GM12878 (cell line): ENCODE measurements around the gene PKD1L1. TPM values are rescaled to one million over a fixed set of nuclear protein-coding genes. Genes with fewer than 3 reads are reported as not detected.

ENCODE experiments used
- BMI1 ChIP-seq: fragments of 450-650 bp; IDR thresholded peaks from 2 replicates; pipeline ENCODE4 v1.6.1; 2016; ENCODE audit warnings: mild to moderate bottlenecking, moderate library complexity, borderline replicate concordance
- CBFB ChIP-seq: IDR thresholded peaks from 2 replicates; pipeline ENCODE4 v1.6.1; 2016; ENCODE audit warnings: antibody characterized with exemption, low read depth
- CBX5 ChIP-seq: sonication (generic); IDR thresholded peaks from 2 replicates; pipeline ENCODE4 v1.6.1; 2016; ENCODE audit warnings: low read depth, moderate library complexity, mild to moderate bottlenecking, inconsistent platforms
- EED ChIP-seq: sonication (generic); IDR thresholded peaks from 2 replicates; pipeline ENCODE4 v1.6.1; 2016; ENCODE audit warnings: antibody characterized with exemption, low read depth
- EGR1 ChIP-seq, 2 experiments: IDR thresholded peaks; 1 replicate in 1 of 2; 2 replicates in 1 of 2; pipeline ENCODE4 v1.6.1; 2011 to 2012; ENCODE audit warnings: low read depth in 2 of 2, low read length in 2 of 2, borderline replicate concordance in 1 of 2, mild to moderate bottlenecking in 1 of 2, moderate library complexity in 1 of 2
- KLF5 ChIP-seq: fragments of 450-650 bp; IDR thresholded peaks from 2 replicates; pipeline ENCODE4 v1.6.1; 2014; ENCODE audit warnings: mild to moderate bottlenecking; ENCODE audit not compliant: partially characterized antibody
- NFXL1 ChIP-seq: fragments of 450-650 bp; IDR thresholded peaks from 2 replicates; pipeline ENCODE4 v1.6.1; 2017; ENCODE audit warnings: antibody characterized with exemption, mild to moderate bottlenecking, borderline replicate concordance
- RAD51 ChIP-seq: fragments of 450-650 bp; IDR thresholded peaks from 2 replicates; pipeline ENCODE4 v1.6.1; 2016; ENCODE audit warnings: moderate library complexity, mild to moderate bottlenecking, inconsistent platforms
- SMARCA5 ChIP-seq: fragments of 450-650 bp; IDR thresholded peaks from 2 replicates; pipeline ENCODE4 v1.6.1; 2017; ENCODE audit warnings: mild to moderate bottlenecking
- SREBF1 ChIP-seq: IDR thresholded peaks from 2 replicates; pipeline ENCODE4 v1.6.1; 2012; ENCODE audit warnings: mild to moderate bottlenecking, low read length
- TARDBP ChIP-seq: IDR thresholded peaks from 2 replicates; pipeline ENCODE4 v1.6.1; 2016; ENCODE audit warnings: borderline replicate concordance
- TCF7 ChIP-seq: IDR thresholded peaks from 2 replicates; pipeline ENCODE4 v1.6.1; 2014; ENCODE audit warnings: antibody characterized with exemption, borderline replicate concordance
- YBX1 ChIP-seq: fragments of 450-650 bp; IDR thresholded peaks from 2 replicates; pipeline ENCODE4 v1.6.1; 2016; ENCODE audit warnings: antibody characterized with exemption
- ZNF217 ChIP-seq: fragments of 450-650 bp; IDR thresholded peaks from 2 replicates; pipeline ENCODE4 v1.6.1; 2017; ENCODE audit warnings: antibody characterized with exemption, mild to moderate bottlenecking
- polyA plus RNA-seq, 11 experiments: library from polyadenylated mRNA; depleted of rRNA in 4 of 11; unstranded in 6 of 11; stranded (reverse) in 5 of 11; fragments of >200 nt; fragmentation: Nextera tagmentation in 4 of 11; fragmentation: Illumina TruSeq in 1 of 11; extraction: Ambion mirVana in 4 of 11; extraction: Trizol in 1 of 11; gene quantifications; 1 replicate in 1 of 11; 2 replicates in 10 of 11; pipeline versions ENCODE4 v1.2.1 to v1.2.3, GENCODE V29; 2011 to 2016; ENCODE audit warnings: inconsistent platforms in 2 of 11, missing spikeins in 2 of 11, low read depth in 1 of 11
- total RNA-seq, 4 experiments: library from RNA; depleted of rRNA in 3 of 4; stranded (reverse); fragments of >200 nt in 3 of 4; fragmentation: Illumina TruSeq in 1 of 4; extraction: Trizol in 1 of 4; gene quantifications; 2 replicates each; pipeline versions ENCODE4 v1.2.1 to v1.2.3, GENCODE V29; 2013 to 2021
- TF ChIP-seq, protein P1 (sequence below): IDR thresholded peaks from 2 replicates; pipeline ENCODE4 v1.6.1; 2012; ENCODE audit warnings: mild to moderate bottlenecking, low read depth, low read length
- TF ChIP-seq, protein P2 (sequence below): fragments of 450-650 bp; conservative IDR thresholded peaks from 2 replicates; pipeline ENCODE4 v1.6.1; 2017; ENCODE audit warnings: mild to moderate bottlenecking, moderate library complexity
- TF ChIP-seq, protein P3 (sequence below): fragments of 450-650 bp; formaldehyde crosslinking; IDR thresholded peaks from 2 replicates; pipeline ENCODE4 v1.4.0; 2020; ENCODE audit warnings: mild to moderate bottlenecking, moderate library complexity
- TF ChIP-seq, protein P4 (sequence below): fragments of 450-650 bp; IDR thresholded peaks from 2 replicates; pipeline ENCODE4 v1.6.1; 2014; ENCODE audit warnings: mild to moderate bottlenecking
- TF ChIP-seq, protein P5 (sequence below): fragments of 150-350 bp; IDR thresholded peaks from 2 replicates; pipeline ENCODE4 v1.6.1; 2014; ENCODE audit warnings: mild to moderate bottlenecking, low read depth, low read length

Gene PKD1L1
- total and polyA plus RNA-seq, 10 of the 15 experiments (the other 5 are each of a cell fraction or from before 2014, with no cell fraction given), result under 0.01 to 0.05 (median 0.02) TPM; not detected in 3

DNA sequence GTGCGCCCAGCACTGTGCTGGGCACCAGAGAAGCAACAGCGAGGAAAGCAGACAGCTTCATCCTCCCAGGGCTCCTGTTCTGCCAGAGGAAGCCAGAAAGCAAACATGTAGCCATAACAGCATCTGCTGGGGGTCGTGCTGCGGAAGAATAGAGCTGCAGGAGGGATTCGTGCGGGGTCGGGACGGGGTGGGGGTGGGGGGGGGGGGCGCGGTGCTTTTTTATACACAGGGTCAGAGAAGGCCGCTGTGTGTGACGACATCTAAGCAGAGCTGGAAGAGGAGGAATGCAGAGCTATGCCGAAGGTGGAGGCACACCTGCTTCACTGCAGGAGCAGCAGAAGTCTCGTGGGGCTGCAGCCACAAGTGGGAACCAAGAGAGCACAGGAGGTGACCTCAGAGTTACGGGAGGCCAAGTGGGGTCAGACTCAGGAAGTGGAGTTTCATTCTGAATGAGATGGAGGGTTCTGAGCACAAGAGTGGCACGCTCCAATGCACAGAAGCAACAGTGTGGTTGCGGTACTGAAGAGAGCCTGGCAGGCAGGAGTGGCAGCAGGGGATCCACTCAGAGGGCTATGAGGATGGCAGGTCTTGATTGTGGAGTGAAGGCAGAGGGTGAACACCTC, 11.1 kb downstream of the PKD1L1 start (continued):
- TF ChIP-seq SMARCA5, result no peak
- TF ChIP-seq YBX1, result no peak
- peak; percentile 86 for TF ChIP-seq TARDBP
- peak; percentile 97 for TF ChIP-seq CBFB
- TF ChIP-seq, protein P1, sequence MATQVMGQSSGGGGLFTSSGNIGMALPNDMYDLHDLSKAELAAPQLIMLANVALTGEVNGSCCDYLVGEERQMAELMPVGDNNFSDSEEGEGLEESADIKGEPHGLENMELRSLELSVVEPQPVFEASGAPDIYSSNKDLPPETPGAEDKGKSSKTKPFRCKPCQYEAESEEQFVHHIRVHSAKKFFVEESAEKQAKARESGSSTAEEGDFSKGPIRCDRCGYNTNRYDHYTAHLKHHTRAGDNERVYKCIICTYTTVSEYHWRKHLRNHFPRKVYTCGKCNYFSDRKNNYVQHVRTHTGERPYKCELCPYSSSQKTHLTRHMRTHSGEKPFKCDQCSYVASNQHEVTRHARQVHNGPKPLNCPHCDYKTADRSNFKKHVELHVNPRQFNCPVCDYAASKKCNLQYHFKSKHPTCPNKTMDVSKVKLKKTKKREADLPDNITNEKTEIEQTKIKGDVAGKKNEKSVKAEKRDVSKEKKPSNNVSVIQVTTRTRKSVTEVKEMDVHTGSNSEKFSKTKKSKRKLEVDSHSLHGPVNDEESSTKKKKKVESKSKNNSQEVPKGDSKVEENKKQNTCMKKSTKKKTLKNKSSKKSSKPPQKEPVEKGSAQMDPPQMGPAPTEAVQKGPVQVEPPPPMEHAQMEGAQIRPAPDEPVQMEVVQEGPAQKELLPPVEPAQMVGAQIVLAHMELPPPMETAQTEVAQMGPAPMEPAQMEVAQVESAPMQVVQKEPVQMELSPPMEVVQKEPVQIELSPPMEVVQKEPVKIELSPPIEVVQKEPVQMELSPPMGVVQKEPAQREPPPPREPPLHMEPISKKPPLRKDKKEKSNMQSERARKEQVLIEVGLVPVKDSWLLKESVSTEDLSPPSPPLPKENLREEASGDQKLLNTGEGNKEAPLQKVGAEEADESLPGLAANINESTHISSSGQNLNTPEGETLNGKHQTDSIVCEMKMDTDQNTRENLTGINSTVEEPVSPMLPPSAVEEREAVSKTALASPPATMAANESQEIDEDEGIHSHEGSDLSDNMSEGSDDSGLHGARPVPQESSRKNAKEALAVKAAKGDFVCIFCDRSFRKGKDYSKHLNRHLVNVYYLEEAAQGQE, result peak; percentile 61; the same call in 1 of the 2 replicates
- no peak for TF ChIP-seq RAD51
- TF ChIP-seq, protein P2, sequence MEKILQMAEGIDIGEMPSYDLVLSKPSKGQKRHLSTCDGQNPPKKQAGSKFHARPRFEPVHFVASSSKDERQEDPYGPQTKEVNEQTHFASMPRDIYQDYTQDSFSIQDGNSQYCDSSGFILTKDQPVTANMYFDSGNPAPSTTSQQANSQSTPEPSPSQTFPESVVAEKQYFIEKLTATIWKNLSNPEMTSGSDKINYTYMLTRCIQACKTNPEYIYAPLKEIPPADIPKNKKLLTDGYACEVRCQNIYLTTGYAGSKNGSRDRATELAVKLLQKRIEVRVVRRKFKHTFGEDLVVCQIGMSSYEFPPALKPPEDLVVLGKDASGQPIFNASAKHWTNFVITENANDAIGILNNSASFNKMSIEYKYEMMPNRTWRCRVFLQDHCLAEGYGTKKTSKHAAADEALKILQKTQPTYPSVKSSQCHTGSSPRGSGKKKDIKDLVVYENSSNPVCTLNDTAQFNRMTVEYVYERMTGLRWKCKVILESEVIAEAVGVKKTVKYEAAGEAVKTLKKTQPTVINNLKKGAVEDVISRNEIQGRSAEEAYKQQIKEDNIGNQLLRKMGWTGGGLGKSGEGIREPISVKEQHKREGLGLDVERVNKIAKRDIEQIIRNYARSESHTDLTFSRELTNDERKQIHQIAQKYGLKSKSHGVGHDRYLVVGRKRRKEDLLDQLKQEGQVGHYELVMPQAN, result no peak
- TF ChIP-seq, protein P3, sequence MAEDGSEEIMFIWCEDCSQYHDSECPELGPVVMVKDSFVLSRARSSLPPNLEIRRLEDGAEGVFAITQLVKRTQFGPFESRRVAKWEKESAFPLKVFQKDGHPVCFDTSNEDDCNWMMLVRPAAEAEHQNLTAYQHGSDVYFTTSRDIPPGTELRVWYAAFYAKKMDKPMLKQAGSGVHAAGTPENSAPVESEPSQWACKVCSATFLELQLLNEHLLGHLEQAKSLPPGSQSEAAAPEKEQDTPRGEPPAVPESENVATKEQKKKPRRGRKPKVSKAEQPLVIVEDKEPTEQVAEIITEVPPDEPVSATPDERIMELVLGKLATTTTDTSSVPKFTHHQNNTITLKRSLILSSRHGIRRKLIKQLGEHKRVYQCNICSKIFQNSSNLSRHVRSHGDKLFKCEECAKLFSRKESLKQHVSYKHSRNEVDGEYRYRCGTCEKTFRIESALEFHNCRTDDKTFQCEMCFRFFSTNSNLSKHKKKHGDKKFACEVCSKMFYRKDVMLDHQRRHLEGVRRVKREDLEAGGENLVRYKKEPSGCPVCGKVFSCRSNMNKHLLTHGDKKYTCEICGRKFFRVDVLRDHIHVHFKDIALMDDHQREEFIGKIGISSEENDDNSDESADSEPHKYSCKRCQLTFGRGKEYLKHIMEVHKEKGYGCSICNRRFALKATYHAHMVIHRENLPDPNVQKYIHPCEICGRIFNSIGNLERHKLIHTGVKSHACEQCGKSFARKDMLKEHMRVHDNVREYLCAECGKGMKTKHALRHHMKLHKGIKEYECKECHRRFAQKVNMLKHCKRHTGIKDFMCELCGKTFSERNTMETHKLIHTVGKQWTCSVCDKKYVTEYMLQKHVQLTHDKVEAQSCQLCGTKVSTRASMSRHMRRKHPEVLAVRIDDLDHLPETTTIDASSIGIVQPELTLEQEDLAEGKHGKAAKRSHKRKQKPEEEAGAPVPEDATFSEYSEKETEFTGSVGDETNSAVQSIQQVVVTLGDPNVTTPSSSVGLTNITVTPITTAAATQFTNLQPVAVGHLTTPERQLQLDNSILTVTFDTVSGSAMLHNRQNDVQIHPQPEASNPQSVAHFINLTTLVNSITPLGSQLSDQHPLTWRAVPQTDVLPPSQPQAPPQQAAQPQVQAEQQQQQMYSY (CRISPR knock-in tag), result no peak
- TF ChIP-seq, protein P4, sequence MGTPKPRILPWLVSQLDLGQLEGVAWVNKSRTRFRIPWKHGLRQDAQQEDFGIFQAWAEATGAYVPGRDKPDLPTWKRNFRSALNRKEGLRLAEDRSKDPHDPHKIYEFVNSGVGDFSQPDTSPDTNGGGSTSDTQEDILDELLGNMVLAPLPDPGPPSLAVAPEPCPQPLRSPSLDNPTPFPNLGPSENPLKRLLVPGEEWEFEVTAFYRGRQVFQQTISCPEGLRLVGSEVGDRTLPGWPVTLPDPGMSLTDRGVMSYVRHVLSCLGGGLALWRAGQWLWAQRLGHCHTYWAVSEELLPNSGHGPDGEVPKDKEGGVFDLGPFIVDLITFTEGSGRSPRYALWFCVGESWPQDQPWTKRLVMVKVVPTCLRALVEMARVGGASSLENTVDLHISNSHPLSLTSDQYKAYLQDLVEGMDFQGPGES, result no peak
- peak; percentile 77 for TF ChIP-seq BMI1
- TF ChIP-seq CBX5, result 0 out of 2 replicates have a peak, but pooled peaks have one; percentile 92
- TF ChIP-seq KLF5, result peak; percentile 23
- TF ChIP-seq SREBF1, result peak; percentile 42; the same call in 1 of the 2 replicates
- no peak for TF ChIP-seq EGR1 (IDR thresholded peaks at IDR 0.05; ENCODE audit: borderline replicate concordance in 1 of 2, low read depth in 2 of 2, low read length in 2 of 2)
- TF ChIP-seq EED, result peak; percentile 99
- 0 out of 2 replicates have a peak, but pooled peaks have one; percentile 75 for TF ChIP-seq TCF7
- TF ChIP-seq ZNF217, result peak; percentile 81
- no peak for TF ChIP-seq NFXL1
- TF ChIP-seq, protein P5, sequence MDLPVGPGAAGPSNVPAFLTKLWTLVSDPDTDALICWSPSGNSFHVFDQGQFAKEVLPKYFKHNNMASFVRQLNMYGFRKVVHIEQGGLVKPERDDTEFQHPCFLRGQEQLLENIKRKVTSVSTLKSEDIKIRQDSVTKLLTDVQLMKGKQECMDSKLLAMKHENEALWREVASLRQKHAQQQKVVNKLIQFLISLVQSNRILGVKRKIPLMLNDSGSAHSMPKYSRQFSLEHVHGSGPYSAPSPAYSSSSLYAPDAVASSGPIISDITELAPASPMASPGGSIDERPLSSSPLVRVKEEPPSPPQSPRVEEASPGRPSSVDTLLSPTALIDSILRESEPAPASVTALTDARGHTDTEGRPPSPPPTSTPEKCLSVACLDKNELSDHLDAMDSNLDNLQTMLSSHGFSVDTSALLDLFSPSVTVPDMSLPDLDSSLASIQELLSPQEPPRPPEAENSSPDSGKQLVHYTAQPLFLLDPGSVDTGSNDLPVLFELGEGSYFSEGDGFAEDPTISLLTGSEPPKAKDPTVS, result no peak
